Kidney epithelial cell (primary cell): Measurements from ENCODE around the gene TOLLIP. TPM values are rescaled to one million over a fixed set of nuclear protein-coding genes. Genes with fewer than 3 reads are reported as not detected.

Experiments
- DNase-seq: peaks from one replicate; pipeline ENCODE4 v3.0.0-alpha.2; 2010; ENCODE audit warnings: low read depth
- H3K27me3 ChIP-seq: 2 replicates; pipeline ENCODE4 v1.6.0; 2011; ENCODE audit warnings: low read length; ENCODE audit not compliant: control insufficient read depth, insufficient read depth
- H3K36me3 ChIP-seq: 2 replicates; pipeline ENCODE4 v1.5.1; 2011; ENCODE audit warnings: low read length; ENCODE audit not compliant: control insufficient read depth, insufficient read depth
- H3K4me3 ChIP-seq: 2 replicates; pipeline ENCODE4 v1.5.1; 2011; ENCODE audit warnings: low read depth, mild to moderate bottlenecking, control low read depth, low read length
- total RNA-seq: library from RNA; depleted of rRNA; stranded (reverse); fragments of >200 nt; gene quantifications from 2 replicates; pipeline ENCODE4 v1.2.3, GENCODE V29; 2015
- TF ChIP-seq, protein P1 (sequence below): IDR thresholded peaks from 2 replicates; pipeline ENCODE4 v1.5.1; 2011; ENCODE audit warnings: mild to moderate bottlenecking, moderate library complexity, low read length, control low read depth, inconsistent platforms; ENCODE audit not compliant: insufficient read depth, poor library complexity, severe bottlenecking

The TOLLIP gene
- total RNA-seq, 1 donor from 2014 or later = 55.3 TPM

DNA sequence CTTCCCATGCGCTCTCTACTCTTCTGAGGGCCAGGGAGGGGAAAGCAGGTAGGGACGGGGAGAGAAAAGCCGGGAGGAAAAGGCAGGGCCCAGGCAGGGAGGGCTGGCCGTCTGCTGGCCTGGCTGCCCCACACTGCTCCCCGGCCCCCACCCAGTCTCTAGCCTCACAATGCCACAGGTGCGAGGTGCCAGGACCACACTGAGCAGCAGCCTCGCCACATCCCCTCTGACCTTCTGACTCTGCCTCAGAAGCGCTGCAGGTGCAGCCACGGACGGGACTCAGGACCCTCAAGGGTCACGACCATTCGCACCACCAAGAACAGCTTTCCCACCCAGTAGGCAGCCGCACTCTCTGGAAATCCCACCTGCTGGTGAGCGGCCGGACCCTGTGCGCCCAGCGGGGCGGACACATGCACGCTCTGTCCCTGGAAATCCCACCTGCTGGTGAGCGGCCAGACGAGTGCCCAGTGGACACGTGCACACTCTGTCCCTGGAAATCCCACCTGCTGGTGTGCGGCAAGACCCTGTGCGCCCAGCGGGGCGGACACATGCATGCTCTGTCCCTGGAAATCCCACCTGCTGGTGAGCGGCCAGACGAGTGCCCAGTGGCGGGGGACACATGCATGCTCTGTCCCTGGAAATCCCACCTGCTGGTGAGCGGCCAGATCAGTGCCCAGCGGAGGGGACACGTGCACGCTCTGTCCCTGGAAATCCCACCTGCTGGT, 20.1 kb downstream of the TOLLIP start:
- no peak overlapping the region for H3K4me3 ChIP-seq
- no peak for DNase-seq
- H3K27me3 ChIP-seq = no peaks in the 10 kb centered on the region
- H3K36me3 ChIP-seq = peaks cover 3% of the 10 kb centered on the region
- TF ChIP-seq, protein P1, sequence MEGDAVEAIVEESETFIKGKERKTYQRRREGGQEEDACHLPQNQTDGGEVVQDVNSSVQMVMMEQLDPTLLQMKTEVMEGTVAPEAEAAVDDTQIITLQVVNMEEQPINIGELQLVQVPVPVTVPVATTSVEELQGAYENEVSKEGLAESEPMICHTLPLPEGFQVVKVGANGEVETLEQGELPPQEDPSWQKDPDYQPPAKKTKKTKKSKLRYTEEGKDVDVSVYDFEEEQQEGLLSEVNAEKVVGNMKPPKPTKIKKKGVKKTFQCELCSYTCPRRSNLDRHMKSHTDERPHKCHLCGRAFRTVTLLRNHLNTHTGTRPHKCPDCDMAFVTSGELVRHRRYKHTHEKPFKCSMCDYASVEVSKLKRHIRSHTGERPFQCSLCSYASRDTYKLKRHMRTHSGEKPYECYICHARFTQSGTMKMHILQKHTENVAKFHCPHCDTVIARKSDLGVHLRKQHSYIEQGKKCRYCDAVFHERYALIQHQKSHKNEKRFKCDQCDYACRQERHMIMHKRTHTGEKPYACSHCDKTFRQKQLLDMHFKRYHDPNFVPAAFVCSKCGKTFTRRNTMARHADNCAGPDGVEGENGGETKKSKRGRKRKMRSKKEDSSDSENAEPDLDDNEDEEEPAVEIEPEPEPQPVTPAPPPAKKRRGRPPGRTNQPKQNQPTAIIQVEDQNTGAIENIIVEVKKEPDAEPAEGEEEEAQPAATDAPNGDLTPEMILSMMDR = no peak

DNA sequence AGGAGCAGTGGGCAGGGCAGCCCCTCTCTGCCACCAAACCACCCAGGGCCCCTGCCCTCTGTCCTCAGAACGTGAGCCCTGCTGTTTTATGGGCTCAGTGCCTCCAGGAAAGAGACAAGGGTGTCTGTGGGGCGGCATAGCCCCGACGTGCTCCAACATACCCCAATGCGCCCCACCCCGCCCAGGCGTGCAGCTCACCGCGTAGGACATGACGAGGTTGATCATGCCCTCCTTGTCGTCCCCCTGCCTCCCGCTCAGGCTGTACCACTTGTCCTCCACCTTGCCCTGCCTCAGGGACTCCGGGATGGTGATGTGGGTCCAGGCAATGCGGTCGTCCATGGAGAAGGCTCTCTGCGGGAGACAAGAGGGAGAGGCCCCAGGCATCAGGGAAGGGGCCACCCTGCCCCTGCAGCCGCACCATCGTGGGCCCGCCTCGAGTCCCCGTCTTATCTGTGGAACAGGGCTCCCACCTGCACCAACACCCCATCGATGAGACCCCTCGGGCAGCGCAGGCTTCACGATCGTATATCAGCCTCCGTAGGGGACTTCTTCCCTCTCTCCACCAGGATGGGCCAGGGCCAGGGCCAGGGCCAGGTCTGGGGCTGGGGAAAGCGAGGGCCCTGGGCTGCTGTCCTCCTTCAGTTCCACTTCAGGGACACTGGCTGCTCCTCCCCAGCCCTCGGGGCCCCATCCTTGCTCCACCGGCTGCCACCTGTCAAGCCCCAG, 20.8 kb downstream of the TOLLIP start:
- Histone ChIP-seq H3K36me3 (peaks cover 3% of the 10 kb centered on the region), H3K27me3 (no peaks in the 10 kb centered on the region), H3K4me3 (no peak overlapping the region)
- TF ChIP-seq, protein P1 = no peak
- DNase-seq = no peak

DNA sequence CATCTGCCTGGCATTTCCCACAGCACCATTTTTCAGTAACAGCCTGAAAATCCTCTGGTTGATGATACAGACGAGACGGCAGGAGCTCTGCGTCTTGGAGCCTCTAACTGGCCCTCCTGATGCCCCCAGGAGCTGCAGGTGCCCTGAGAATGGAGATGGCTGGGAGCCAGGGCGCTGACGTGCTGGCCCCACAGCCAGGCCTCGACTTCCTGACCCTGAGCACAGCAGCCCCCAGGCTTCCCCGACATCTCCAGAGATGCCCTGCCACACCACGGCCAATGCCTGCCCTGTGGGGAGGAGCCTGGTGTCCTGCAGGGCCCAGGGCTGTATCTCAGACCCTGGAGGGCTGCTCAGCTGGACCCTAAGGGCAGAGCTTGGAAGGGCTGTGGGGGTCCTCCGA, 21.5 kb downstream of the TOLLIP start:
- Histone ChIP-seq H3K27me3 (no peaks in the 10 kb centered on the region), H3K36me3 (peaks cover 1% of the 10 kb centered on the region), H3K4me3 (no peak overlapping the region)
- TF ChIP-seq, protein P1 = no peak
- no peak for DNase-seq

DNA sequence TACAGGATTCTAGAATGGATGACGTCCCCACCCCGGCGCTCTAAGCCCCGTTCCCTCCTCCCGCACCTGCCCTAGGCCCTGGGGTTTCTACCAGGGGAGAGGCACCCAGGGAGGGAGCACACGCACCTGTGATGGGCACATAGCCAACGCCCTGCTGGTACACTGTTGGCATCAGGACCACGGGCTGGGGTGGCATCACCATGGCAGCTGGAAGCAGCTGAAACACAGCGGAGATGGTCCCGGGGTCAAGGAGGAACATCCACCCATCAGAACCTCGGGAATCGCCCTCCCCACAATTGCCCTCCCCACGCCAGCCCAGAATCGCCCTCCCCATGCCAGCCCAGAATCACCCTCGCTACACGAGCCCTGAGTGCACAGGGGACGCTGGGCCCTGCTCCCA, 23.6 kb downstream of the TOLLIP start:
- peaks cover 1% of the 10 kb centered on the region for H3K36me3 ChIP-seq
- TF ChIP-seq, protein P1 = no peak
- no peak overlapping the region for H3K4me3 ChIP-seq
- no peaks in the 10 kb centered on the region for H3K27me3 ChIP-seq
- no peak for DNase-seq

DNA sequence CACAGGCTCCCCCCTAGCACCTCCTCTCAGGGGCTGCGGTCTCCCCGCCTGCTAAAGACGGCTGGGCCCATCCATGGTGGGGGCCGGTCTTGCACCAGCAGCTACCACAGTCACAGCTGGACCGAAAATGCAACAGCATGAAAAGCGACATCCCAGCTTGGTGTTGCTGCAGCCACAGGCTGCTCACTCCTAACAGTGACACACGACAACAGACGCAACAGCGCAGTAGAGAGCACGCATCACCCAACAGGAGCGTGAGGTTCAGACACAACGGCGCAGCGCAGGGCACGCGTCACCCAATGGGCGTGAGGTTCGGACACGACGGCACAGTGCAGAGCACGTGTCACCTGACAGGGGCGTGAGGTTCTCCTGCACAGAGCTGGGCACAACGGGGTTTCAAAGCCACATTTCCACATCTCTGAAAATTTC, 24.1 kb downstream of the TOLLIP start:
- peaks cover 1% of the 10 kb centered on the region for H3K36me3 ChIP-seq
- TF ChIP-seq, protein P1 = no peak
- no peak overlapping the region for H3K4me3 ChIP-seq
- H3K27me3 ChIP-seq = no peaks in the 10 kb centered on the region
- DNase-seq = no peak

DNA sequence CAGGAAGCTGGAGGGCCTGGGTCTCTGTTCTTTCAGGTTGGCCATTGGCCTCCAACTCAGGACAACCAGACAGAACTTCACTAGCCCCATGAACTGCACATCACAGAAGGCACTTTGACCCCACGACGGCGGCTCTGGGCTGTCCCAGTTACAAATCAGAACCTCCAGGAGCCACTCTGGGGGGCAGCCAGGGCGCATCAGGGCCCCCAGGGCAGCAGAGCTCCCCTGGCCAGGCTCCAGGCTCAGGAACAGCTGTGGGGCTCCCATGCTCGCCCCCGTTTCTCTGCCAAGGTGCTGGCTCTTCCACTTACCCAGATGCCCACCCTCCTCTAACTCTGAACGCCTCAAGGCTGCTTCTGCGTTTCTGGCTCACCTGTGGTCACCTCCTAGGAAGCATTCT, 25.5 kb downstream of the TOLLIP start:
- DNase-seq = no peak
- no peaks in the 10 kb centered on the region for H3K27me3 ChIP-seq
- TF ChIP-seq, protein P1 = no peak
- H3K36me3 ChIP-seq = peaks cover 1% of the 10 kb centered on the region
- H3K4me3 ChIP-seq = no peak overlapping the region
